CD1c-positive myeloid dendritic cell (primary cell): Measurements from ENCODE around the gene AEBP2.
"Not testable (repeated sequence)": the region's sequence is repeated elsewhere in the genome, so short reads cannot be mapped to it uniquely, and the experiment has no call there.

Experiments used
- DNase-seq: peaks from one replicate; pipeline ENCODE4 v3.0.0-alpha.2; 2016; ENCODE audit errors: extremely low spot score

AEBP2 gene

GRCh38 chr12:19507823-19508222, 68.5 kb downstream of the AEBP2 start:
- no peak for DNase-seq

- DNase-seq: no peak
Measured at GRCh38 chr12:19510461-19510860, 71.2 kb downstream of the AEBP2 start.

GRCh38 chr12:19515179-19515578, 75.9 kb downstream of the AEBP2 start:
- no peak for DNase-seq

GRCh38 chr12:19517583-19517982, 78.3 kb downstream of the AEBP2 start:
- DNase-seq: no peak

GRCh38 chr12:19518209-19518608, 78.9 kb downstream of the AEBP2 start:
- DNase-seq: no peak

- no peak for DNase-seq
Measured at GRCh38 chr12:19520646-19521415, 81.5 kb downstream of the AEBP2 start.

GRCh38 chr12:19525274-19525673, 86.0 kb downstream of the AEBP2 start:
- no peak for DNase-seq

GRCh38 chr12:19527866-19528265, 88.6 kb downstream of the AEBP2 start:
- DNase-seq: no peak

- DNase-seq: no peak
Measured at GRCh38 chr12:19528750-19529149, 89.5 kb downstream of the AEBP2 start.

- no peak for DNase-seq
Measured at GRCh38 chr12:19529951-19530636, 90.8 kb downstream of the AEBP2 start.

GRCh38 chr12:19530637-19531023, 91.3 kb downstream of the AEBP2 start:
- DNase-seq: no peak

- no peak for DNase-seq
Measured at GRCh38 chr12:19533567-19533966, 94.3 kb downstream of the AEBP2 start.

GRCh38 chr12:19539071-19539470, 99.8 kb downstream of the AEBP2 start:
- no peak for DNase-seq

GRCh38 chr12:19539836-19540235, 100.5 kb downstream of the AEBP2 start:
- no peak for DNase-seq

GRCh38 chr12:19542606-19543005, 103.3 kb downstream of the AEBP2 start:
- no peak for DNase-seq

GRCh38 chr12:19544353-19544752, 105.1 kb downstream of the AEBP2 start:
- no peak for DNase-seq

- DNase-seq: no peak
Measured at GRCh38 chr12:19545301-19545700, 106.0 kb downstream of the AEBP2 start.

- no peak for DNase-seq
Measured at GRCh38 chr12:19546027-19546426, 106.7 kb downstream of the AEBP2 start.

GRCh38 chr12:19546611-19547162, 107.4 kb downstream of the AEBP2 start:
- no peak for DNase-seq

GRCh38 chr12:19547271-19547671, 108.0 kb downstream of the AEBP2 start:
- no peak for DNase-seq

- DNase-seq: no peak
Measured at GRCh38 chr12:19548834-19549233, 109.5 kb downstream of the AEBP2 start.

GRCh38 chr12:19550626-19551025, 111.3 kb downstream of the AEBP2 start:
- no peak for DNase-seq

GRCh38 chr12:19552441-19553097, 113.3 kb downstream of the AEBP2 start:
- DNase-seq: not testable (repeated sequence)
